Measurements from ENCODE around the gene TAGLN3.

The TAGLN3 gene

GRCh38 chr3:112003321-112004080, 4.8 kb downstream of the TAGLN3 start:
- in situ Hi-C loops (cut with HindIII; ENCODE audit: low pct_ligation_motif_present, low pct_unique_long_range_greater_than_20kb, low sequenced_read_pairs): no loop called here
- no peak for DNase-seq

- DNase-seq: no peak
- in situ Hi-C loops (cut with HindIII; ENCODE audit: low pct_ligation_motif_present, low pct_unique_long_range_greater_than_20kb, low sequenced_read_pairs): no loop called here
Observed at GRCh38 chr3:112004187-112004586, 5.5 kb downstream of the TAGLN3 start.

GRCh38 chr3:112004669-112005068, 5.9 kb downstream of the TAGLN3 start:
- no peak for DNase-seq
- in situ Hi-C loops (cut with HindIII; ENCODE audit: low pct_ligation_motif_present, low pct_unique_long_range_greater_than_20kb, low sequenced_read_pairs): no loop called here

GRCh38 chr3:112005091-112005672, 6.5 kb downstream of the TAGLN3 start:
- in situ Hi-C loops (cut with HindIII; ENCODE audit: low pct_ligation_motif_present, low pct_unique_long_range_greater_than_20kb, low sequenced_read_pairs): no loop called here

GRCh38 chr3:112007633-112008032, 8.9 kb downstream of the TAGLN3 start:
- in situ Hi-C loops (cut with HindIII; ENCODE audit: low pct_ligation_motif_present, low pct_unique_long_range_greater_than_20kb, low sequenced_read_pairs): no loop called here
- no peak for DNase-seq

More at GRCh38 chr3:112005091-112005672, 6.5 kb downstream of the TAGLN3 start:
- DNase-seq: no peak

DNA sequence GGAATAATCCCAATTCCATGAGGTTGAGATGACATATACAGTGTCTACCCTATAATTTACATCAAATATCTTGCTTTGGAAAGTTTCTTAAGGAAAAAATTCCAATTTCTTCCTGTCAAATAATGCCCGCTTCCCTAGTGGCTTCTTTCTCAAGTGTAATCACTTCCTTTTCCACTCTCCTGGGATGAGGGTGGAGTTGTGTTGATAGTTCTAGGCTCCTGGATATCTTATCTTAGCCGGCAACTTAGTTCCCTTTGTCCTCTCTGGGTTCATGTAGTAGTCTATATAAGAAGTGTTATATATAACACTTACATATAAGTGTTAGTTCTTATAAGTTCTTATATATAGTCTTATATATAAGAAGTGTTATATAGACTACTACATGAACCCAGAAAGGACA, 10.9 kb downstream of the TAGLN3 start:
- DNase-seq: no peak
- in situ Hi-C loops (cut with HindIII; ENCODE audit: low pct_ligation_motif_present, low pct_unique_long_range_greater_than_20kb, low sequenced_read_pairs): no loop called here

- in situ Hi-C loops (cut with HindIII; ENCODE audit: low pct_ligation_motif_present, low pct_unique_long_range_greater_than_20kb, low sequenced_read_pairs): no loop called here
- no peak for DNase-seq
Observed at GRCh38 chr3:112010636-112011035, 11.9 kb downstream of the TAGLN3 start.

GRCh38 chr3:112011376-112011940, 12.7 kb downstream of the TAGLN3 start:
- peak; percentile 81 for DNase-seq
- in situ Hi-C loops (cut with HindIII; ENCODE audit: low pct_ligation_motif_present, low pct_unique_long_range_greater_than_20kb, low sequenced_read_pairs): no loop called here

GRCh38 chr3:112012205-112012992, 13.7 kb downstream of the TAGLN3 start:
- DNase-seq: no peak
- in situ Hi-C loops (cut with HindIII; ENCODE audit: low pct_ligation_motif_present, low pct_unique_long_range_greater_than_20kb, low sequenced_read_pairs): no loop called here

DNA sequence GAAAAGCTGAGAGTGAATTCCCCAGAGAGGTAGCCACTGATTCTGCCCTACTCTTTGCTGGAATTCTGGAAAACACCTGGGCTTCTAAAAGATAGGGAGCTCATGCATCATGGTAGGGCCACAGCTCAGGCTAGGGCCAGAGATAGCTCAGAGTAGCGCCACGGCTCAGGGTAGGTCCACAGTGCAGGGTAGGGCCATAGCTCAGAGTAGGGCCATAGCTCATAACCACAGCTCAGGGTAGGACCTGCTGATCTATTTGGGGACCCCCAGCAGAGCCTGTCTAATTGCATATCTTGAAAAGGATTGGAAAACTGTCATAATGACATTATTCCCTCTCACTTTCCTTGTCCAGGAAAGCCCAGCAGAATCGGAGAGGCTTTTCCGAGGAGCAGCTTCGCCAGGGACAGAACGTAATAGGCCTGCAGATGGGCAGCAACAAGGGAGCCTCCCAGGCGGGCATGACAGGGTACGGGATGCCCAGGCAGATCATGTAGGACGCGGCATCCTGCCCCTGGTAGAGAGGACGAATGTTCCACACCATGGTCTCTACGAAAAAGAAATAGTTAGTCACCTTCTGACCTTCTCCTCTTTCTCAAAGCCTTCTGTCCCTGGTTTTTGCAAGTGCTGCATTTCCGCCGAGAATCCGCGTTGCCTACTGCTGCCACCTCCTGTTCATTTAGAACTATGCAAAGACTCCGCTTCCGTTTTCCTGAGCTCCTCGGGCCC, 14.5 kb downstream of the TAGLN3 start:
- in situ Hi-C loops (cut with HindIII; ENCODE audit: low pct_ligation_motif_present, low pct_unique_long_range_greater_than_20kb, low sequenced_read_pairs): no loop called here
- peak; percentile 75 for DNase-seq

DNA sequence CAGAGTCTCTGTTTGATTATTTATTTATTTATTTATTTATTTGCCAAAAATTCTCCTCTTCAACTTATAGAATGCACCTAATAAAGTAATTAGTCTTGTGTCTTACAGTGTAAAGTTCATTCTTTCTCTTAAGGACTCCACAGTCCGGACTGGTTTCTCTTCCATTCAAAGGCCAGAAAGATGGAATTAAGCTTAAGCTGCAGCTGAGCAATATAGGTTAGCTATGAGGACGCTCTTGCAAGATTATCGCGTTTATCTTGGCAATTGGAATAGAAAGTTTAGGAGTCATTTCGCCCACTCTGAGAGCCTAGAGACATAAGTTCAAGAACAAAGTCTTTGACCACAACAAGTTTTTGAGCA, 15.0 kb downstream of the TAGLN3 start:
- in situ Hi-C loops (cut with HindIII; ENCODE audit: low pct_ligation_motif_present, low pct_unique_long_range_greater_than_20kb, low sequenced_read_pairs): no loop called here
- DNase-seq: no peak

GRCh38 chr3:112017091-112017490, 18.4 kb downstream of the TAGLN3 start:
- in situ Hi-C loops (cut with HindIII; ENCODE audit: low pct_ligation_motif_present, low pct_unique_long_range_greater_than_20kb, low sequenced_read_pairs): no loop called here
- DNase-seq: no peak

- DNase-seq: no peak
- in situ Hi-C loops (cut with HindIII; ENCODE audit: low pct_ligation_motif_present, low pct_unique_long_range_greater_than_20kb, low sequenced_read_pairs): no loop called here
Observed at GRCh38 chr3:112018712-112019111, 20.0 kb downstream of the TAGLN3 start.

- no peak for DNase-seq
- in situ Hi-C loops (cut with HindIII; ENCODE audit: low pct_ligation_motif_present, low pct_unique_long_range_greater_than_20kb, low sequenced_read_pairs): no loop called here
Observed at GRCh38 chr3:112019716-112020115, 21.0 kb downstream of the TAGLN3 start.

DNA sequence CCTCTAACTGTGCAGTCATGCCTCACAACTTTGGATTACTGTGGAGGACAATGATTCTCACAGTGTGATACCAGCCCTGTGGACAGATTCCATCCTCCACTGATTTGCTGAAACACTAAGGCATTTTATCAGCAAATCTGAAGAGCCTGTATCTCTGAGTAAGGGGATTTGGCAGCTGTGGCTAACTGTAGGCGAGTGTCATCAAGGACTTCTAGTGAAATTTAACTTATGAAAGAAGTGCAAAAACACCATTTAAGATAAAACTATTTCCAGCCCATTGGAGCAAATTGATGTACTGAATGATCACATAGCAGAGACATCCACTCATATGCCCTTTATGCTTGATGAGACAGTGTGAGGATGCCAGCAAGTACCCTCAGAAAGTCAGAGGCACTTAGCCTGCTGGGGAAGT, 22.0 kb downstream of the TAGLN3 start:
- peak; percentile 87 for DNase-seq
- in situ Hi-C loops (cut with HindIII; ENCODE audit: low pct_ligation_motif_present, low pct_unique_long_range_greater_than_20kb, low sequenced_read_pairs): no loop called here

DNA sequence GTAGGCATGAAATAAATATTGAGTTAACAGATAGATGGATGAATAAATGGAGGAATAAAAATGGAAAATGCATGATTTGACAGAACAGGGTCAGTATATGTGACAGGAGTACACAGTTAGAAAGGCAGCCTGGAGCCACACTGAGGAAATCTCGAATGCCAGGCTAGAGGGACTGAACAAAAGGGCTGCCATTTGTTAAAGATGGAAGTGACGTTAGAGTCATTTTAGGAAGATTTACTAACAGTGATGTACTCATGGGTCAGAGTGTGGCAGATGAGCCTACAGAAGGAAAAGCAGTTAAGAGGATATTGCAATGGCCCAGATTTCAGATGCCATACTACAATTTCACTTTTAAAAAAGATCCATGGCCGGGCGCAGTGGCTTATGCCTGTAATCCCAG, 28.4 kb downstream of the TAGLN3 start:
- in situ Hi-C loops (cut with HindIII; ENCODE audit: low pct_ligation_motif_present, low pct_unique_long_range_greater_than_20kb, low sequenced_read_pairs): no loop called here
- no peak for DNase-seq

DNA sequence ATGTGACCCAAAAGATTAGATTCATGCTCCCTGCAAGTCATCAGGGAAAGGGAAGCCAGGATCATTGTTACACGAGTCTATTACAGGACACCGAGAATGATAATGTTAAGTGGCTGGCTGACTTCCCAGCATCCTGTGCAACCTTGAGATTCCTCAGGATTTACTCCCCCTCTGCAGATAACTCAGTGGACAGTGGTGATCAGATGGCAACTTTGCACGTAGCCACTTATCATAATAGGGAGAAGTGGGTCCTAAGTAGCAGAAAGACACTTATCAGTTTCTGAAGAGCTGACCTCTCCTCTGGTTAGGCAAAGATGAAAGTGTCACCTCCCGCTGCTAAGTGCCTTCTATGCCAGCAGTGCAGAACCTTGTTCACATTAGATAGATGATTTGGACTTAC, 29.1 kb downstream of the TAGLN3 start:
- DNase-seq: no peak
- in situ Hi-C loops (cut with HindIII; ENCODE audit: low pct_ligation_motif_present, low pct_unique_long_range_greater_than_20kb, low sequenced_read_pairs): no loop called here

DNA sequence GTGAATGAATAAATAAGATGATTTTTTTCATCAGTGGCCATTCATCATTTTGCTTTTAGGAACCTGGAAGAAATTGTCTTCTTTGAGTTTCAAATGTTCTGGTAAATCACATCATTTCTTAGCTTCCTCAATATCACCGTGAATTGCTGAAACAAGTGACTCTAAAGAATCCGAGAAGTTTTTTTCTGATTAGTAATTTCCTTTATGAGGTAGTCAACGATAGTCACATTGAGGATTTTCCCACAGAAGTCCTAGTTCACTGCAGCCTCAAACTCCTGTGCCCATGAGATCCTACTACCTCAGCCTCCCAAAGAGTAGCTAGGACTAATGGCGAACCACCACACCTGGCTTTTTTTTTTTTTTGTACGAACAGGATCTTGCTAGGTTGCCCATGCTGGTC, 32.2 kb downstream of the TAGLN3 start:
- DNase-seq: no peak
- in situ Hi-C loops (cut with HindIII; ENCODE audit: low pct_ligation_motif_present, low pct_unique_long_range_greater_than_20kb, low sequenced_read_pairs): no loop called here

Data from ACHN (cell line).